Fibroblast of peridontal ligament (primary cell): ENCODE measurements around the gene FMN2.
"Not testable (repeated sequence)": the region's sequence is repeated elsewhere in the genome, so short reads cannot be mapped to it uniquely, and the experiment has no call there.

Experiments
- DNase-seq: peaks from one replicate; pipeline ENCODE4 v3.0.0-alpha.2; 2010; ENCODE audit errors: extremely low read depth

FMN2 gene

DNA sequence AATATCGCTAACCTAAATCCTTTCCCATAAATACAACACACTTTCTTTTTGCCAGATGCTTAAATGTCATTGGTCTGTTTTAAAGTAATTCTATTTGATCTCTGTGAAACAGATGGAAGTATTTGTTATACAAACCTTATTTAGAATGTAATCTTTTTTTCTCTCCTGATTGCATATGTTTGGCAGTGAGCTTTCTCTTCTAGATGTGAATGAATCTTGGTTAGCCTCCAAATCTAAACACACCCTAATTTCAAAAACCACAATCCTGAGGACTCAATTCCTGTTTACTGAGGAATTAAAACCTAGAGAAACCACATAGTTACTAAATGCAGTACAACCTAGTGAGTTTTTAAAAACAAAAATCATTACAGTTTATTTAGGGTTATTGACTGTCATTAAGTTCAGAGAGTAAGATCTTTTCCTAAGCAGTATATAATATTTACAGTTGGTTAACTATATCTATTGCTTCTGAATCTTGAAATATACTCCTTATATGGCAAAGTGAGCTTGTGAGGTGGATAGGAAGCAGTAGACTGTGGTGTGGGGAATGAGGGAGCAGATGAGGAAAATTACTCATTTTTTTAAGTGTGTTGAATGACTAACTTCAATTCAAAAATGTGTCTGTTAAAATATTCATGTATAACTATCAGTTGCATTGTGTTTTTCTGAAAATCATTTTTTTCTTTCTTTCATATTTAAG lies 218.7 kb downstream of the FMN2 start:
- DNase-seq: peak; percentile 99

DNA sequence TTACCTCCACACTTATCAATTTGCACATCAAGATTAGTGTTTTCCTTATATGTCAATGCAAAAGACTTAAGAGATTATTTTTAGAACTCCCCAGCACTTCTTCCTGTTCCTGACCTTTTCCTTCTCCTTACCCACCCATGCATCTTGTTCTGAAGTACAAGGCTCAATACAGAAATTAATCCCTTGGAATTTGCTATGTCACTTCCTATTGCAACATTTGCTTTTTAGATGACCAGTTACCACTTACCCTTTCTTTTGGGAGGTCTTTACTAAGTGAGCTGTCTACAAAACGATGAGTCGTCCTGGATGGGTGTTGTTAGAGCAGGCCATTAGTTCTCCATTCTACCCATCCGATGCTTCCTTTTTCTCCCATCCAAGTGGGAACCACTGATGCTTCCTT lies 221.2 kb downstream of the FMN2 start:
- peak; percentile 88 for DNase-seq

DNA sequence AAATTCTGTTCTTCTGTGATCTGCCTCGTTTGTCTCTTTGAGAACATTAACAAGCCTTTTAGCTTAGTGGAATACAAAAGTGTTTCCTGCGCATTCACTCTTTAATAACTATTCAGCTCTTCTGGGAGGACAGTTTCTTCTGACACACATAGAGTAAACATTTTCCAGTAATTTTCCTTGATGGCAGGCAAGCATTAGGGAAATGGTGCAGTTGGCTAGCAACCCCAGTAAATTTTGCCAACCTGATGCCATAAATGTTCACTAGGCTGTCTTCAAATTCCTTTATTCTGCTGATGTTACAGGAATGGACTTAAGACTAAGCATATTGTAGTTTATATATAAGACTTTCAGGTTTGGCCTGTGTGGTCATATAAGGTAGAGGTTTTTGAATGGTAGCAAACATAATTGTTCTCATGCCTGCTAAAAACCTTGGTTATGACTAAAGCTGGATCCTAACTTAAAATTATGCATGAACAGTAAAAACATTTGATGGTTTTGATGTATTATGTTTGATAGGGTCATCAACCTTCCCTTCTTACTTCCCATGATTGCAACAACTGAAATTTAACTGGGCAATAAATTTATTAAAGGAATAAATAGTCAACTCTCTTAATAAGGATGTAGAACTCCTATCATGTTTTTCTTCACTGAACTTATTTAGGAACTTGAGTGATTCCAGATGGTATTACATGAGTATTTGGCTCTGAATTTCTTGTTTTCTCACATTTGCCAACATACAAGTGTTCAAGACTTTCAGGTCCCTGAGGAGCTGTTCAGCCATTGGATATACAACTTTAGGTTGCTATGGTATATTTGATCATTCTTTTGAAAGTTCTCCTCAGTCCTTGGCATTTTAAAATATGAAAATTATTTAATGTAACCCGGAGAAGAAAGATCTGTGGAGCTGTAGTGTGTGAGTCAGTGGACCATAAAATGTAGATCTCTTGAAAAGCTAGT lies 223.4 kb downstream of the FMN2 start:
- DNase-seq: peak; percentile 94

DNA sequence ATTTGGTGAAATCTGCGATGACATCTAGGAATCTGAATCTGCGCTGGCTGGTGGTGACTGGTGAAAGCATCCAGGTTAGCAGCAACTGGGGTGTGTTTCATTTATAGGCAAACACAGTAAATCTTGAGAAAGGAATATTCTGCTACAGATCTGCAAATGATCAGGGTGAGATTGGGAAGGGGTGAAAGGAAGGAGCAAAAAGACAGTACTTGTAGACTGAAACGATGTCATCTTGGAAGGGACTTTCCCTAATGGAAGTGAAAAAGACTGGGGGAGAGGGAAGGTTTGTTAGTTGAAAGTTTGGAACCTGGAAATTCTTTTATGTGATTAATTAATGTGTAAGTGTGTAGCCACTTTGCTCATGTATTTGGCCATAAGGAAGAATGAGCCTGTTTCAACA lies 228.3 kb downstream of the FMN2 start:
- no peak for DNase-seq

DNA sequence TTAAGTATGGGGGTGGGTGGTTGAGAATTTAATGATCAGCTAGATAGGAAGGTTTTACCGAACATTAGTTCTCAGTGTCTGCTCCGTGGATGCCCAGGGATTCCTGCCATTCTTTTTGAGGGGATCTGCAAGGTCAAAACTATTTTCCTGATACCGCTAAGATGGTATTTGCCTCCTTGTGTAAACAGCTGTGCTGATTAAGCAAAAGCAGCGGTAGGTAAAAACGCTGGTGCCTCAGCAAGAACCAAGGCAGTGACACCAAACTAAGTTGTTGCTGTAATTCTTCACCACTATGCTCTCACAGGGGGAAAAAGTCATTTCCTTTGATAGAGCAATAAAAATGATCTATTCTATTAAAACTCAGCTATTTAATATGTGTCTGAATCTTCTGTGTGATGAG lies 229.0 kb downstream of the FMN2 start:
- DNase-seq: no peak

DNA sequence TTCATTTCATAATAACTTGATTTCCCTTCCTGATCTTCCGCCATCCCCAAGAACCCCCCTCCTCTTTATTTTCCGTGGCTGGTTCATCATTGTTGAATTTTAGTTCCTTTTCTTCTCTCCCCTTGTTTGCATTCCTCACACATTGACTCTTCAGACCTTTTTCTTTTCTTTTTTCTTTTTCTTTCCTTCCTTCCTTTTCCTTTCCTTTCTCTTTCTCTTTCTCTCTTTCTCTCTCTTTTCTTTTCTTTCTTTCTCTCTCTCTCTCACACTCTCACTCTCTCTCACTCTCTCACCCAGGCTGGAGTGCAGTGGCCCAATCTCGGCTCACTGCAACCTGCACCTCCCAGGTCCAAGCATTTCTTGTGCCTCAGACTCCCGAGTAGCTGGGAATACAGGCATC lies 231.3 kb downstream of the FMN2 start:
- DNase-seq: no peak

DNA sequence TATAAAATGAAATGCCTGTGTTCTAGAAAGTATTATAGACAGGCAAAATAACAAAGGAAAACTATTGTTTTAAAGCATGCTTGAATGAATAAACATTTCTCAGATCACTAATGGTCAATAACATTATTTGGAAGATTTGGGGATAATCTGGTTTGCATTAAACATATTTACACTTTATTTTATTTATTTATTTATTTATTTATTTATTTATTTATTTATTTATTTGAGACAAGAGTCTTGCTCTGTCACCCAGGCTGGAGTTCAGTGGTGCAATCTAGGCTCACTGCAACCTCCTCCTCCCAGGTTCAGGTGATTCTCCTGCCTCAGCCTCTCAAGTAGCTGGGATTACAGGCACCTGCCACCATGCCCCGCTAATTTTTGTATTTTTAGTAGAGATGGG lies 236.7 kb downstream of the FMN2 start:
- not testable (repeated sequence) for DNase-seq

DNA sequence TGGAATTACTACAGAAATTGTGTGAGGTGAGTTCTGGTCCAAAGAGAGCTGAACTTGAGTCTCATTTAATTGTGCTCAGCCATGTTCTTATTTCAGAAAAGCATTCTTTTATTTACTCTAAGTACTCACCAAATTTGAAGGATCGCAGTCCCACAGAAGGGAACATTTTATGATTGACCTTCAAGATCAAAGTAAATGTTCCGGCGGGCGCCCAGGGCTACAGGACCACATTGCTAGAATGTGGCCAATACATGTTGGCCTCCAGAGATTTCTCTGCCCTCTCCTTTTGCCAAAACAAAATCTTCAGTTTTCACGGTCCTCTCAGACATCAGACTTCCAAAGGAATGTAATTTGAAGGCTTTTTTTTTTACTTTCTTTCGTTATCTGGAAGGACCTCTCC lies 237.8 kb downstream of the FMN2 start:
- DNase-seq: no peak

DNA sequence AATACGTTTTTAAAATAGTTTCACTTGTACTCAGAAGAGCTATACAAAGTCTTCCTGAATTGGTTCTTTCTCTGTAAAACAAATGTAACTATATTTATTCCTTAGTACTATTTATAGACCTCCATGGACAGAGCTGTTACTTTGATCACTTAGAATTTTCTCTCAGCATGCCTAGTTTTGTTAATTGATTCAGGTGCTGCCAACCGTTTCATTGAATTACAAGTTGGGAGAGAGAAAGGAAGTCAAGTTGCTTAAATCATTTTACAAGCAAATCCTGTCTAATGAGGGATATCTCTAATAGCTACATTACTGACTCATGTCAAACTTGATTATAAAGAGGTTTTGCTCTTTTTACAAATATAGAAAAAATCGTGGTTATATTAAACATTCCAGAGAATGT lies 241.0 kb downstream of the FMN2 start:
- DNase-seq: no peak

DNA sequence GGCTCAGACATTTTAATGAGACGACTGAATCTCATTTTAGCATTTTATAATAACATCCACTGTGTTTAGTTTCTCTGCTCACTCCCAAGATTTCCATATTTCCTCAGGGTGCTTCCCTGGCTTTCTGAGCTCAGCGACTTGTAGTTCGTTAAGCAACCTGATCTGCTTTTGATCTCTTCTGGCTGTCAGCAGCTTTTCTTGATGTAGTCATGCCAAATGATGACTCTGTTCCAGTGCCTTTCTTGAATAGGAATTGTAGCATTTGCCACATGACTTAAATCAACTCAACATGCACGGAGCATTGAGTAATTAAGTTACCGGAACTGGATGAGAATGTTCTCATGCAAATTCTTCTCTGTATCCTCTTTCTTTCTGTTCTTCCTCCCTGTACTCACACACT lies 246.1 kb downstream of the FMN2 start:
- DNase-seq: peak; percentile 98

DNA sequence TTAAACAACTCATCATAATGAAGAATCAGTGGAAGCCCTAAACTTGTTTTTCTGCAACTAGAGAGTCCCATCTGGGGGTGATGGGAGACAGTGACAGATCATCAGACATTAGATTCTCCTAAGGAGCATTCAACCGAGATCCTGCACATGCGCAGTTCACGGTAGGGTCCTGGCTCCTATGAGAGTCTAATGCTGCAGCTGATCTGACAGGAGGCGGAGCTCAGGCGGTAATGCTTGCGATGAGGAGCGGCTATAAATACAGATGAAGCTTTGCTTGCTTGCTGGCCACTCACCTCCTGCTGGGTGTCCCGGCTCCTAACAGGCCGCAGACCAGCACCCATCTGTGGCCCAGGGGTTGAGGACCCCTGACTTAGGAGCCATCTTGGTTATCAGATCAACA lies 247.2 kb downstream of the FMN2 start:
- no peak for DNase-seq

DNA sequence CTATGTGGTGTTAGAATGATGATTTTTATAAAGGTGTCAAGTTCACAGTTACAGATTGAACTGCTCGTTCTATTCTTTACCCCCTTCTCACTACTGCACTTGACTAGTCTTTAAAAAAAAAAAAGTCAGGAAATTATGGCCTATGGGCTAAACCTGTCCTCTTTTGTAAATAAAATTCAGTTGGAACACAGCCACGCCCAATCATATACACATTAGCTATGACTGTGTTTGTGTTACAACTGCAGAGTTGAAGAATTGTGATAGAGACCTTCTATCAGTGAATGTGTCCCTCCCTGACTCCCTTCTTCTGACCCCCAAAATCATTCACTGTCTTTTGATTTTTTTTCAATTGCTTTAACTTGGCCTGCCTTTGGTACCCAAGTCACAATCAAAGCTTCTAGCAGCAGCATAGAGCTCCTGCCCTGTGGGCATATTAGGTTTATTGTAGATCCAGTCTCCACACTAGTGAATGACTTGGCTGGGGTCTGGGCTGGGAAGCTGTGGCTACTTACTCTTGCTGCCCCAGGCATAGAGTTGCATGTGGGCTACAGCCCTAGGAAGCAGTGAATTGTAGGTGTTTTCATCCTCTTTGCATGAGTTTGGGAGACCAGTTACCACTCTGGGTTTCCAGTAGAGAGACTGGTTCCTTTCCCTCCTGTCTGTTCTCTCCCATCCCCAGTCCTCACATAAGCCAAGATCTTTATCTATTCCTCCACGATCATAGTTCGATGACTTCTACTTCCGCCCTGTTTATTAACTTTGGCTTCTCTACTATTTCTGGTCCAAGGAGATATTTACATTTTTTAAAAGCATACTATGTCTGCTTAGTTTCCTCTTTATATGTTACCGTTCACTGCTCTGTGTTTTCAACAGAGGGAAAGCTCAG lies 249.9 kb downstream of the FMN2 start:
- DNase-seq: no peak

DNA sequence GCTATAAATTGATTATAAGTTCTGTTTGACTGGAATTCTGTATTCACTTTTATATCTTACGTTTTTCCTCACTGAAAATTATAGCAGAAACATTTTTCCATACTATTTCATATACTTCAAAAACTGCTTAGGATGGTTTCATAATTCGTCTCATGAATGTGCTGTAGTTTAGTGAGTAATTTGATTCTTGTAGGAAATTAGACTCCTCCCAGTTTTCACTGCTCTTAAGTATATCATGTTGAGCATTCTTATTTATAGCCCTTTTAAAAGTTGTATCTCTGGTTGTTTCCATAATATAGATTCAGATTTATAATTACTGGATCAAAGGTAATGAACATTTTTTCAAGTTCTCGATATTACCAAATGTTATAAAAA lies 250.6 kb downstream of the FMN2 start:
- peak; percentile 24 for DNase-seq

DNA sequence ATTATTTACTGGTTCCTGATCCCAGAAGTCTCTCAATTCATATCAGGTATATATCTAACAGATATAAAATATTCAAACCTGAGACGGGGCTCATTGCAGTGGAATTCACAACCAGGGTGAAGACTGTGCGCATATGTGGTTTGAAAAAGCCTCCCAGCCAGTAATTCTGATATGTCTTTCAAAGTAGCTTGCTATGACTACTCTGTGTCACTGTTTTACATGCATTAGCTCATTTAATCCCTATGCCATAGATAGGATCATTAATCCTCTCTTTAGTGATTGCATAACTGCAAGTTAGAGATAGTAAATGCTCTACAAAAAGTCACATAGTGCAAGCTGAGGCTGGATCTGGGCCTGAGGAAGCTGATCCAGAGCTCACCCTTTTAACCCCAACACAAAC lies 251.4 kb downstream of the FMN2 start:
- no peak for DNase-seq

DNA sequence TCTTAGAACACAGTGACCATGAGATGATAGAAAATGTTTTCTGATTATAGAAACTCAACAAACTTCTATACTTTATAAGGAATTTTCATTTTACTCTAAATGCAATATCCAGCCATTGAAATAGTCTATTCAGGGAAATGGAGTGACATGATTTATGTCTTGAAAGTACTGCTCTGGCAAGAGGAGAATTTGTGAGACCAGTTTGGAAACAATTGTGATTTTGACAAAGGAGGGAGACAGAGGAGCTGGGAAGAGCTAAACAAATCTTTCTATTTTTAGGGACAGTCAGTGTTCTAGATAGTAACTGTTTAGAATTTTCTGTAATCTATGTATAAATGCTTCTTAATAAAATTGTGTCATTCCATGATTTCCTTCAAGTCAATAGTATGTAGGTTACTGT lies 252.3 kb downstream of the FMN2 start:
- DNase-seq: peak; percentile 10

DNA sequence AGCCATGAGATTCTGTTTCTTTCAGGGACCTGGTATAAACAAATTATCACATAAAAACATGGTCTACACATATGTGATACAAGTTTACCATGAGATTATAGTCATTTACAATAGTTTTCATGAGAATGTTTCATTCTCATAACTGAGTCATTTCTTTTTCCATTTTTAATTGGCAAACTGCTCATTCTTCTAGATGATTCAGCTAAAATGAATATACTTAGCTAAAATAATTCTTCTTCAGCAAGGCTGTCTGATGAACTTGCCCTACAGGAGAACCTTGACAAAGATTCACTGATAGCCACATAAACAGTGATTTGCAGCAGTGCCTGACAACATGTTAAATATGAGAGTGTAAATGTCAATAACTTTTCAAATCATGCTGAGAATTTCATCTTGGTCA lies 253.2 kb downstream of the FMN2 start:
- DNase-seq: peak; percentile 65

DNA sequence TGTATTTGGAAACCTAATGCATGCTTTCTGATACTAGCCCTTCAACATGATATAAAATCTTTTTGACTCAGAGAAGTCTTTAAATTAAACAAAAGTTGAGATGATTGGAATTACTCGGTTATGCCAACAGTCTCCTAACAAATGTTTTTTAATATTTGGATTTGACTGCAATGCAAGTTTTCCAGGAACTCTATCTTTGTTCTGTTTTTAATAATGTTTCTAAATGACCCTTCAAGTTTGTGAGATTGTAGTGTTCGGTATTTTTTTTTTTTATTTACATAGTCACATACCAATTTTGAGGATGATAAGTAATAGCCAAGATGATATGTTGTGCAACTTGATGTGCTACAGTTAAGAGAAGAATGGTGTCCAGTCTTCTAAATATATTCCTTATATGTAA lies 258.0 kb downstream of the FMN2 start:
- DNase-seq: peak; percentile 56

DNA sequence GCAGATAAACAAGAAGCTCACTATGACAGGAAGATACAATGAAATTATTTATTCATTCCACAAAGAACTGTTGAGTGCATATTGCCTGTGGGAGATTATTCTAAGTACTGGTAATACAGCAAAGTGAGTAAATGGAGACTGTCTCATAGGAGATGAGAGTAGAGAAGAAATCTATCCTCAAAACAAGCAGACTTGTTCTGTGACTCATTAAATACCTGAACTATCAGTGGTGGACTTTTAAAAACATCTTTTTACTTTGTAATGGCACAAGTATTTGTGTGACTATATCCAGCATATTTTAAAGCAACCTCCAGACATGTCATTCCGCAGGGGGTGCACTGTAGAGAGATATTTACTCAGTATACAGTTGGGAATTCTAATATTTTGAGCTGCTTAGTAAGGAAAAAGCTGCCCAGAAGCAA lies 259.2 kb downstream of the FMN2 start:
- peak; percentile 40 for DNase-seq

DNA sequence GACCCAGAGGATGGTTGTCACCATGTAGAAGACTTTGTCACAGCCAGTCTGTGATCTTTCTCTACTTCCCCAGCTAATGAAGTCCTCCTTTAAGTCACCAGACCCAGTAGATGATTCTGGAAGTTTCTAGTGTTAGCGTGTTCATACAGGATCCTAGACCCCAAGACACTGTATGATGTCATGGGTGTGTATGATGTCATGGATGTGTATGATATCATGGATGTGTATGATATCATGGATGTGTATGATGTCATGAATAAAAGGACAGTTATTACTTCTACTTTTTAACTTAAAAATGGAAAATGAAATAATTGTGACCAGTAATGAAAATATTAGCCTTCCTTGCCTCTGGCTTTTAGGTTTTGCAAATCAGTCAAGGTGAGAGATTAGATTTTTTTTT lies 260.0 kb downstream of the FMN2 start:
- no peak for DNase-seq

DNA sequence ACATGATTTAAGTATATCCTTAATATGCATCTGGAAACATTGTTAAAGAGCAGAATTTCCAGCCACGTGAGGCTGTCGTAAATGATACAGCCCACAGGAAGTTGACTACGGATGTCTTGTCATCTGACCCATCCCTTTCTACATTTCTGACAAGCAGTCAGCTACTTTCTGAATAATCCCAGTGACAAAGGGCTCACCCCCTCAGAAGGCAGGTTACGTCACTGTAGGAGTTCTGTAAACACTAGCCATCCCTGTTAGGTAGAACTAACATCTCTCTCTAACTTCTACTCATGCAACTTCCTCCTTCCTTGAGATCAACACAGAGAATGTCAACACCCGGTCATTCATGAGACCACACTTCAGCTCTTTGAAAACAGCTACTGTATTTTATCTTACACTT lies 261.1 kb downstream of the FMN2 start:
- DNase-seq: no peak

DNA sequence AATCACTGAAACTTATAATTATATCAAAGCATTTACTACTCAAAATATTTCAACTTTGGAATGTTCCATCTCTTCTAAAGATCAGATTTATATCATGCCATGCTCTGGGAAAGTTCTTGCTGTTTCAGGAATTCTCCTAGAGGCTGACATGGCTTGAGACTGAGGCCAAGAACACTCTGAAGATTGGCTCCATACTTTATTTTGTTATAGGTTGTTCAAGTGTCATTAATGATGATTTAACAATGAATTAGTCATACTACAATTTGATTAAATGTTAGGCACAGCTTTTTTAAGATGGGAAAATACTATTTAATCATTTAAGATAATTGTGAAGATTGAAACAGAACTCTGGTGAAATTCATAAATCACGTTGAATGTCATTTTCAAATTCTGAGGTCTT lies 264.9 kb downstream of the FMN2 start:
- no peak for DNase-seq

DNA sequence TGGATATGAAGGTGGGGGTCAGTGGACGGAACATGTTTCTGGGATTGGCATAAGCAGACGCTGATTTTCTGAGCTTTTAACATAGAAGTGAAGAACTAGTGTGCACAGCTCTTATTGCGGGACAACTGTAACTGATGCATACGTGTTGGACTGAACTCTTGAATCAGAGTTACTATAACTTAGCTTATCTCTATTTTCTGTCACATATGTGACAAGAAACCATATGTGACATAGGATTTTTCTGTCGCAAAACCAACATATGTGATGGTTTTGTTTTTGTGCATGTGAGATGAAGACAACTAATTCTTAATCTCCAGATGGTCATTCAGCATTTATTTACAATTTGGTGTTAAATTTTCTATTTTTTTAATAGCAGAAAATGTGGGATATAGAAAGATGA lies 270.4 kb downstream of the FMN2 start:
- no peak for DNase-seq
